K562 (cell line): ENCODE measurements around the gene BPIFB2. TPM values are rescaled to one million over a fixed set of nuclear protein-coding genes. Genes with fewer than 3 reads are reported as not detected.

Source experiments
- ATAC-seq: fragments of 200-7000 bp; cut with Tn5 transposase; 3 replicates; pipeline ENCODE4 v1.9.1; 2020; ENCODE audit warnings: moderate library complexity
- BruUV-seq: library from RNA; stranded (reverse); fragments of 400-500 nt; replicated peaks from 2 replicates; lab custom pipeline; 2021; lab: Mats Ljungman, UMichigan
- CTCF ChIA-PET: fragments of 300-600 bp; formaldehyde crosslinking; extraction: SDS; loops from one replicate; lab custom pipeline; 2021; ENCODE audit warnings: low intra/inter-chr PET ratio; lab: Yijun Ruan, JAX
- POLR2A ChIA-PET: fragments of 300-600, 350-650 bp; sonication (Branson Sonifier 250); formaldehyde crosslinking; extraction: SDS; loops from one replicate; lab custom pipeline; 2021; ENCODE audit warnings: antibody characterized with exemption, inconsistent platforms; lab: Yijun Ruan, JAX
- DNase-seq, 4 experiments: peaks; one replicate each; pipeline versions ENCODE4 v3.0.0 to v3.0.0-alpha.2; 2011 to 2018; ENCODE audit warnings: low spot score in 3 of 4, mixed read lengths in 3 of 4; ENCODE audit errors: extremely low read depth in 1 of 4
- FAIRE-seq: peaks from 2 replicates; lab custom pipeline; 2011; peaks lifted over from hg19 to GRCh38; lab: Jason Lieb, UNC
- H2AFZ ChIP-seq: 2 replicates; pipeline ENCODE4 v1.6.0; 2011; ENCODE audit warnings: low read depth, low read length, control low read depth, inconsistent platforms
- H3K27ac ChIP-seq: fragments of 200-600 bp; 3 replicates; pipeline ENCODE4 v1.8.0; 2011; ENCODE audit warnings: low read depth, mild to moderate bottlenecking, control low read depth, inconsistent platforms, low read length, moderate library complexity, mixed read lengths; ENCODE audit errors: extremely low read depth
- H3K27me3 ChIP-seq, 2 experiments: fragments of 300-600 bp in 1 of 2; 2 replicates in 1 of 2; 3 replicates in 1 of 2; pipeline versions ENCODE4 v1.6.0 to v1.8.0; 2011; ENCODE audit warnings: inconsistent platforms in 2 of 2, low read length in 2 of 2, mild to moderate bottlenecking in 1 of 2, mixed read lengths in 1 of 2, moderate library complexity in 1 of 2; ENCODE audit not compliant: control insufficient read depth in 2 of 2, insufficient read depth in 2 of 2
- H3K36me3 ChIP-seq: fragments of 300-600 bp; 3 replicates; pipeline ENCODE4 v1.8.0; 2011; ENCODE audit warnings: mild to moderate bottlenecking, low read length, inconsistent platforms; ENCODE audit not compliant: control insufficient read depth, insufficient read depth
- H3K4me1 ChIP-seq, 2 experiments: fragments of 200-600 bp in 1 of 2; replicated peaks in 1 of 2; 2 replicates in 1 of 2; 3 replicates in 1 of 2; pipeline versions ENCODE4 v1.5.1 to v1.8.0; 2011; ENCODE audit warnings: inconsistent platforms in 2 of 2, low read length in 2 of 2, mild to moderate bottlenecking in 1 of 2, mixed read lengths in 1 of 2, moderate library complexity in 1 of 2; ENCODE audit not compliant: control insufficient read depth in 2 of 2, insufficient read depth in 2 of 2
- H3K4me2 ChIP-seq: 2 replicates; pipeline ENCODE4 v1.6.1; 2011; ENCODE audit warnings: low read length, control low read depth, inconsistent platforms, mixed read lengths; ENCODE audit not compliant: insufficient read depth
- H3K4me3 ChIP-seq: fragments of 200-600 bp; sonication (generic), shearing (Covaris generic); 2 replicates; pipeline ENCODE4 v1.5.1; 2016; ENCODE audit warnings: control low read depth, inconsistent platforms
- H3K79me2 ChIP-seq: fragments of 200-600 bp; 3 replicates; pipeline ENCODE4 v1.8.0; 2011; ENCODE audit warnings: low read length, inconsistent platforms; ENCODE audit not compliant: control insufficient read depth, insufficient read depth
- H3K9ac ChIP-seq, 2 experiments: 2 replicates each; pipeline versions ENCODE4 v1.6.0 to v1.6.1; 2011; ENCODE audit warnings: low read depth in 2 of 2, low read length in 2 of 2, control low read depth in 1 of 2, inconsistent platforms in 1 of 2, mild to moderate bottlenecking in 1 of 2, mixed read lengths in 1 of 2; ENCODE audit not compliant: insufficient read depth in 1 of 2
- H3K9me1 ChIP-seq: one replicate; pipeline ENCODE4 v1.6.0; 2011; ENCODE audit warnings: inconsistent platforms, mild to moderate bottlenecking, low read length, moderate library complexity; ENCODE audit not compliant: control insufficient read depth, insufficient read depth
- H3K9me3 ChIP-seq: replicated peaks from 2 replicates; pipeline ENCODE4 v1.5.1; 2011; ENCODE audit warnings: low read depth, low read length, inconsistent platforms; ENCODE audit not compliant: control insufficient read depth, insufficient read depth
- H4K20me1 ChIP-seq: replicated peaks from 2 replicates; pipeline ENCODE4 v1.6.1; 2011; ENCODE audit warnings: low read length, inconsistent platforms, mixed read lengths; ENCODE audit not compliant: control insufficient read depth, insufficient read depth
- CEBPB ChIP-seq: fragments of 450-650 bp; IDR thresholded peaks from 2 replicates; pipeline ENCODE4 v1.6.1; 2016; ENCODE audit warnings: missing genetic modification characterization, missing compliant biosample characterization
- FOSL1 ChIP-seq: fragments of 200-800 bp; sonication (Bioruptor generic); conservative IDR thresholded peaks from 2 replicates; pipeline ENCODE4 v1.6.1; 2016; ENCODE audit warnings: missing genetic modification characterization, missing compliant biosample characterization
- KAT7 ChIP-seq: sonication (generic); formaldehyde crosslinking; IDR thresholded peaks from 2 replicates; pipeline ENCODE4 v1.8.0; 2022; ENCODE audit warnings: missing genetic modification reagents, mild to moderate bottlenecking, borderline replicate concordance
- KLF13 ChIP-seq: fragments of 450-650 bp; IDR thresholded peaks from 2 replicates; pipeline ENCODE4 v1.6.1; 2016; ENCODE audit warnings: missing genetic modification characterization, low read depth, mild to moderate bottlenecking, missing compliant biosample characterization, moderate library complexity, borderline replicate concordance
- NR2C2 ChIP-seq, 2 experiments: fragments of 200-800 bp in 1 of 2; sonication (Bioruptor generic) in 1 of 2; sonication (generic) in 1 of 2; formaldehyde crosslinking in 1 of 2; IDR thresholded peaks; 2 replicates each; pipeline versions ENCODE4 v1.6.1 to v1.8.0; 2016 to 2022; ENCODE audit warnings: mild to moderate bottlenecking in 1 of 2, missing compliant biosample characterization in 1 of 2, missing genetic modification characterization in 1 of 2, missing genetic modification reagents in 1 of 2
- POLR3A ChIP-seq: IDR thresholded peaks from 2 replicates; pipeline ENCODE4 v1.6.1; 2011; ENCODE audit warnings: borderline replicate concordance, mild to moderate bottlenecking, moderate library complexity; ENCODE audit not compliant: insufficient read length, insufficient read depth; ENCODE audit errors: extremely low read depth
- TOE1 ChIP-seq, 2 experiments: fragments of 450-650 bp in 1 of 2; sonication (generic) in 1 of 2; formaldehyde crosslinking in 1 of 2; IDR thresholded peaks; 2 replicates each; pipeline versions ENCODE4 v1.7.1 to v1.8.0; 2016 to 2022; ENCODE audit warnings: borderline replicate concordance in 2 of 2, mild to moderate bottlenecking in 2 of 2, antibody characterized with exemption in 1 of 2, inconsistent platforms in 1 of 2, low read depth in 1 of 2, missing genetic modification reagents in 1 of 2, moderate library complexity in 1 of 2
- ZNF184 ChIP-seq: sonication (generic); formaldehyde crosslinking; IDR thresholded peaks from 2 replicates; pipeline ENCODE4 v1.5.0; 2020; ENCODE audit warnings: missing genetic modification reagents
- ZNF263 ChIP-seq: sonication (generic); formaldehyde crosslinking; IDR thresholded peaks from 2 replicates; pipeline ENCODE4 v1.8.0; 2022; ENCODE audit warnings: mild to moderate bottlenecking, missing genetic modification reagents, borderline replicate concordance
- ZZZ3 ChIP-seq: fragments of 450-650 bp; IDR thresholded peaks from 2 replicates; pipeline ENCODE4 v1.6.1; 2016; ENCODE audit warnings: antibody characterized with exemption, mild to moderate bottlenecking, moderate library complexity
- WGBS: fragments of 100-300 bp; shearing (Covaris generic); methylation state at CpG from one replicate; pipeline ENCODE4 v1.1.6; 2016; ENCODE audit warnings: low coverage, mixed read lengths; ENCODE audit not compliant: insufficient coverage; ENCODE audit errors: missing lambda C conversion rate; 5-methylcytosine and 5-hydroxymethylcytosine counted together
- in situ Hi-C: fragments of 300-500 bp; cut with MboI; formaldehyde crosslinking; loops from 4 replicates; pipeline ENCODE4 v1.15.0; 2018; ENCODE audit warnings: inconsistent platforms, mixed read lengths
- intact Hi-C: fragments of 100-400 bp; cut with micrococcal nuclease; formaldehyde crosslinking; loops from 2 replicates; pipeline ENCODE4 v1.14.2; 2022
- polyA plus RNA-seq, 8 experiments: library from polyadenylated mRNA; depleted of rRNA in 4 of 8; stranded (reverse) in 5 of 8; unstranded in 3 of 8; fragments of >200 nt; fragmentation: Nextera tagmentation in 2 of 8; fragmentation: Illumina TruSeq in 1 of 8; extraction: Ambion mirVana in 2 of 8; extraction: Trizol in 1 of 8; gene quantifications; 2 replicates each; pipeline versions ENCODE4 v1.2.1 to v1.2.3, GENCODE V29; 2011 to 2014; ENCODE audit warnings: inconsistent platforms in 1 of 8, missing spikeins in 1 of 8
- total RNA-seq, 7 experiments: library from RNA; depleted of rRNA in 6 of 7; stranded (reverse); fragments of >200 nt in 6 of 7; fragmentation: Illumina TruSeq in 2 of 7; extraction: Trizol in 2 of 7; gene quantifications; 2 replicates each; pipeline versions ENCODE4 v1.2.1 to v1.2.3, GENCODE V29; 2011 to 2021; ENCODE audit warnings: low replicate concordance in 1 of 7
- TF ChIP-seq, protein P1 (sequence below): fragments of 250-450 bp; sonication (Bioruptor Pico); IDR thresholded peaks from 2 replicates; pipeline ENCODE4 v1.4.0; 2020; ENCODE audit warnings: borderline replicate concordance
- TF ChIP-seq, protein P2 (sequence below): IDR thresholded peaks from 2 replicates; pipeline ENCODE4 v1.6.1; 2012; ENCODE audit warnings: low read depth, low read length, improper control_type of control experiment, borderline replicate concordance

Gene BPIFB2
- total and polyA plus RNA-seq, 9 of the 15 experiments (the other 6 are each of a cell fraction or from before 2014, with no cell fraction given), result not detected

DNA sequence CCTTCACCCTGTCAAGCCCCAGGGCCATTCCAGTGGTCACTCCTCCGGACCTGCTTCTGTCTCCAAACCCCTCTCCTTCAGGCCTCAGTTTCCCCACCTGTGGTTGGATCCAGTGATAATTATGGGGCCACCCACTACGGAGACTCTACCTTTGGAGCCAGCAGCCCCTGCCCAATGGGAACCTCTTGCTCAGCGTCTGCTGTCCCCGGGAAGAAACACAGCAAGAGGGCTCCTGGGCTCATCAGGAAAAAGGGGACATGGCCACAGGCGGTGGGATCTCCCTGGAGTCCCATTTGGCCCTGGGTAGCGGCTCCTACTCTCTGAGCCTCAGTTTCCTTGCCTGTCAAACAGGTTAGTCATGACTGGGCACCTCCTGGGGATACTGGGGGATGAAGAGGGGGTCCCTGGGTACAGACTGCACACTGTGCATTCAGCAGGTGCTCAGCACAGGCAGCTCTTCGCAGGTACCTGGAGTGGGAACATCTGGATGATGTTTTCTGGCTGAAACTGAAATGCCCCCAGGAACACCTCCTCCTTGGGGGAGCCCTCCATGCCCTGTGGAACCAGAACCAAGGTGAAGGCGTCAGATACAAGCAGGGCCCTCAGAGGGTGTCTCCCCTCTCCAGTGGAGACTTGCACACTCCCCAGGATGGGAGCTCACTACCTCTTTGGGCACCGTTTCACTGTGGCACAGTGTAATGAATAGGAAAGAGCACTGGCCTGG, 22.7 kb upstream of the BPIFB2 start:
- DNase-seq, result no peak
- no TSS peak for BruUV-seq
- no peaks in the 10 kb centered on the region for H3K36me3 ChIP-seq
- 0 out of 2 replicates have a peak, but pooled peaks cover 11% of the 10 kb centered on the region for H4K20me1 ChIP-seq
- ChIA-PET CTCF (no interaction called here), POLR2A (interaction anchor here (0.5 to 0.8 kb wide), 2 partner anchors 11 to 13 kb away, joined by 3 to 5 read pairs; no protein-coding TSS in a partner anchor)
- in situ Hi-C loops, result no loop called here
- FAIRE-seq, result no peak
- TF ChIP-seq ZNF184 (no peak), FOSL1 (no peak), KAT7 (CRISPR knock-in tag) (no peak), ZNF263 (no peak), NR2C2 (CRISPR knock-in tag; IDR thresholded peaks at IDR 0.05) (no peak), NR2C2 (tag; IDR thresholded peaks at IDR 0.05) (no peak), CEBPB (tag) (no peak), KLF13 (no peak), POLR3A (no peak), TOE1 (IDR thresholded peaks at IDR 0.05; ENCODE audit: borderline replicate concordance) (no peak), TOE1 (CRISPR knock-in tag; IDR thresholded peaks at IDR 0.05; ENCODE audit: borderline replicate concordance, low read depth) (no peak), ZZZ3 (no peak)
- TF ChIP-seq, protein P1, sequence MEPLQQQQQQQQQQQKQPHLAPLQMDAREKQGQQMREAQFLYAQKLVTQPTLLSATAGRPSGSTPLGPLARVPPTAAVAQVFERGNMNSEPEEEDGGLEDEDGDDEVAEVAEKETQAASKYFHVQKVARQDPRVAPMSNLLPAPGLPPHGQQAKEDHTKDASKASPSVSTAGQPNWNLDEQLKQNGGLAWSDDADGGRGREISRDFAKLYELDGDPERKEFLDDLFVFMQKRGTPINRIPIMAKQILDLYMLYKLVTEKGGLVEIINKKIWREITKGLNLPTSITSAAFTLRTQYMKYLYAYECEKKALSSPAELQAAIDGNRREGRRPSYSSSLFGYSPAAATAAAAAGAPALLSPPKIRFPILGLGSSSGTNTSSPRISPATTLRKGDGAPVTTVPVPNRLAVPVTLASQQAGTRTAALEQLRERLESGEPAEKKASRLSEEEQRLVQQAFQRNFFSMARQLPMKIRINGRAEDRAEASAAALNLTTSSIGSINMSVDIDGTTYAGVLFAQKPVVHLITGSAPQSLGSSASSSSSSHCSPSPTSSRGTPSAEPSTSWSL (CRISPR knock-in tag), result no peak
- TF ChIP-seq, protein P2, sequence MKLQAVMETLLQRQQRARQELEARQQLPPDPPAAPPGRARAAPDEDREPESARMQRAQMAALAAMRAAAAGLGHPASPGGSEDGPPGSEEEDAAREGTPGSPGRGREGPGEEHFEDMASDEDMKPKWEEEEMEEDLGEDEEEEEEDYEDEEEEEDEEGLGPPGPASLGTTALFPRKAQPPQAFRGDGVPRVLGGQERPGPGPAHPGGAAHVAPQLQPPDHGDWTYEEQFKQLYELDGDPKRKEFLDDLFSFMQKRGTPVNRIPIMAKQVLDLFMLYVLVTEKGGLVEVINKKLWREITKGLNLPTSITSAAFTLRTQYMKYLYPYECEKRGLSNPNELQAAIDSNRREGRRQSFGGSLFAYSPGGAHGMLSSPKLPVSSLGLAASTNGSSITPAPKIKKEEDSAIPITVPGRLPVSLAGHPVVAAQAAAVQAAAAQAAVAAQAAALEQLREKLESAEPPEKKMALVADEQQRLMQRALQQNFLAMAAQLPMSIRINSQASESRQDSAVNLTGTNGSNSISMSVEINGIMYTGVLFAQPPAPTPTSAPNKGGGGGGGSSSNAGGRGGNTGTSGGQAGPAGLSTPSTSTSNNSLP, result no peak
- H3K4me3 ChIP-seq, result no peak overlapping the region
- no peaks in the 10 kb centered on the region for H3K9me3 ChIP-seq
- no peaks in the 10 kb centered on the region for H3K9me1 ChIP-seq
- no peak overlapping the region for H3K9ac ChIP-seq
- no peaks in the 10 kb centered on the region for H3K79me2 ChIP-seq
- WGBS, result 5% methylated on average over 9 of the region's 9 CpGs
- no peak overlapping the region for H3K4me2 ChIP-seq
- H2AFZ ChIP-seq, result no peak overlapping the region
- no peaks in the 10 kb centered on the region; a peak in 1 of 5 replicates for H3K4me1 ChIP-seq
- H3K27ac ChIP-seq, result no peak overlapping the region
- ATAC-seq, result no peak
- peaks cover 9 to 43% of the 10 kb centered on the region in 2 experiments; a peak in 4 of 5 replicates for H3K27me3 ChIP-seq
- intact Hi-C loops, result no loop called here
